ENCODE data around the gene CCZ1. TPM values are rescaled to one million over a fixed set of nuclear protein-coding genes. Genes with fewer than 3 reads are reported as not detected.

Gene CCZ1
- total and polyA plus RNA-seq, 10 of the 15 experiments (the other 5 are each of a cell fraction or from before 2014, with no cell fraction given): 26.6 to 109 (median 66.3) TPM

GRCh38 chr7:5850944-5851343 lies 47.6 kb upstream of the CCZ1 start:
- no TSS peak for BruUV-seq (replicated peaks)
- no peaks in the 10 kb centered on the region for H3K36me3 ChIP-seq (ENCODE audit: control insufficient read depth in 2 of 2, insufficient read depth in 2 of 2, low read length in 1 of 2)
- H3K27ac ChIP-seq (ENCODE audit: control insufficient read depth, insufficient read depth): no peak overlapping the region
- ChIA-PET POLR2A (no interaction called here), CTCF (no interaction called here), RAD21 (ENCODE audit: unreplicated experiment) (no interaction called here), SMC1A (ENCODE audit: uncharacterized antibody, unreplicated experiment) (no interaction called here)
- FAIRE-seq (no peak), ATAC-seq (no peak), DNase-seq (ENCODE audit: low read depth, low spot score) (no peak)
- H4K20me1 ChIP-seq (ENCODE audit: control insufficient read depth, insufficient read depth): no peaks in the 10 kb centered on the region
- no peaks in the 10 kb centered on the region for H3K9me3 ChIP-seq (replicated peaks; ENCODE audit: control insufficient read depth, insufficient read depth, low read length)
- no peak overlapping the region for H3K9ac ChIP-seq (ENCODE audit: control insufficient read depth, insufficient read depth, low read length)
- no peak overlapping the region for H3K4me2 ChIP-seq (ENCODE audit: control insufficient read depth, insufficient read depth)
- no peaks in the 10 kb centered on the region for H3K4me1 ChIP-seq (ENCODE audit: control insufficient read depth, insufficient read depth, low read length)
- no peaks in the 10 kb centered on the region for H3K79me2 ChIP-seq (ENCODE audit: control insufficient read depth, insufficient read depth, low read length)
- WGBS (ENCODE audit: insufficient coverage, insufficient replicate concordance, low lambda C conversion rate, missing lambda C conversion rate): 79% methylated on average over 8 of the region's 8 CpGs
- no peak overlapping the region for H3K4me3 ChIP-seq
- TF ChIP-seq NR2C2 (IDR thresholded peaks at IDR 0.05; ENCODE audit: borderline replicate concordance, control insufficient read depth, insufficient read length, low read depth) (no peak), ZNF217 (IDR thresholded peaks at IDR 0.05) (no peak), MTA2 (IDR thresholded peaks at IDR 0.05; ENCODE audit: low read depth) (no peak), PML (IDR thresholded peaks at IDR 0.05; ENCODE audit: low read length) (no peak), KAT2A (conservative IDR thresholded peaks at IDR 0.05; ENCODE audit: control insufficient read depth, low read depth, low read length) (no peak), NFYB (IDR thresholded peaks at IDR 0.05; ENCODE audit: insufficient read depth, low read depth, low read length) (no peak), FOXK2 (IDR thresholded peaks at IDR 0.05) (no peak), MTA3 (IDR thresholded peaks at IDR 0.05; ENCODE audit: borderline replicate concordance, low read length) (no peak), IRF3 (IDR thresholded peaks at IDR 0.05) (no peak), CEBPZ (IDR thresholded peaks at IDR 0.05; ENCODE audit: low read depth, low read length) (no peak), SMARCA5 (IDR thresholded peaks at IDR 0.05) (no peak), NFYA (IDR thresholded peaks at IDR 0.05; ENCODE audit: borderline replicate concordance, low read depth, low read length) (no peak), SUZ12 (IDR thresholded peaks at IDR 0.05; ENCODE audit: unreplicated experiment) (no peak), GABPA (IDR thresholded peaks at IDR 0.05; ENCODE audit: low read depth) (no peak), HDGF (IDR thresholded peaks at IDR 0.05) (no peak), ZBTB33 (IDR thresholded peaks at IDR 0.05) (no peak), RAD21 (IDR thresholded peaks at IDR 0.05; ENCODE audit: insufficient read depth, low read depth, low read length) (no peak)
- intact Hi-C loops (cut with micrococcal nuclease; ENCODE audit: unreplicated experiment): loop anchor here (10.0 kb wide), 2 partner anchors 474 to 734 kb away; no protein-coding TSS in a partner anchor
- no peak overlapping the region for H2AFZ ChIP-seq (ENCODE audit: control insufficient read depth, low read depth, low read length)
- no peaks in the 10 kb centered on the region for H3K27me3 ChIP-seq (replicated peaks in 1 of 2; ENCODE audit: control insufficient read depth in 2 of 2, insufficient read depth in 2 of 2, low read length in 1 of 2)
- in situ Hi-C loops (cut with MboI): no loop called here

Measured in GM12878 (cell line).